Bronchial epithelial cell (primary cell): Measurements from ENCODE around the gene SEBOX. TPM values are rescaled to one million over a fixed set of nuclear protein-coding genes. Genes with fewer than 3 reads are reported as not detected.

Experiments used
- DNase-seq: peaks from one replicate; pipeline ENCODE4 v3.0.0-alpha.2; 2010; ENCODE audit warnings: low read depth
- FAIRE-seq: peaks from 2 replicates; lab custom pipeline; 2011; peaks lifted over from hg19 to GRCh38; lab: Jason Lieb, UNC
- H3K27me3 ChIP-seq: 2 replicates; pipeline ENCODE4 v1.5.1; 2011; ENCODE audit warnings: low read length; ENCODE audit not compliant: control insufficient read depth, insufficient read depth
- H3K36me3 ChIP-seq: 2 replicates; pipeline ENCODE4 v1.5.1; 2011; ENCODE audit warnings: low read length; ENCODE audit not compliant: control insufficient read depth, insufficient read depth
- H3K4me3 ChIP-seq: 2 replicates; pipeline ENCODE4 v1.5.1; 2011; ENCODE audit warnings: mild to moderate bottlenecking, low read depth, low read length, control low read depth
- total RNA-seq: library from RNA; depleted of rRNA; stranded (reverse); fragments of >200 nt; gene quantifications from 2 replicates; pipeline ENCODE4 v1.2.1, GENCODE V29; 2014
- TF ChIP-seq, protein P1 (sequence below): IDR thresholded peaks from 2 replicates; pipeline ENCODE4 v1.5.1; 2011; ENCODE audit warnings: mild to moderate bottlenecking, moderate library complexity, low read length, control low read depth, inconsistent platforms; ENCODE audit not compliant: insufficient read depth, severe bottlenecking

Gene SEBOX
- total RNA-seq, 1 donor from 2014 or later: not detected

DNA sequence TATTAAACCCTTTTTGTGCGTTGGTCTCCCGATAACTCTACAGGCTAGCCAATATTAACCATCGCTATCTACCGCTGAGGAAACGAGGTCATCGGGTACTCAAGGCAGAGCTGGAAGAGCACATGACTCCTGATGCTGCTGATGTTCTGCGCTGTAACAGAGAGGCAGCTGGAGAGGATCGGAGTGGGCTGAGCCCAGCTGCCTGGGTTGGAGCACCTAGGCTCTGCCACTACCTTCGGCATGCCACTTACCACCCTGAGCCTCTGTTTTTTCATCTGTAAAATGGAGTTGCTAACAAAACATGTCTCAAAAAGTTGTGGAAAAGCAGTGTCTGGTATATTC, 41.4 kb upstream of the SEBOX start:
- H3K4me3 ChIP-seq: peak overlapping the region; percentile 55
- FAIRE-seq (no peak), DNase-seq (peak; percentile 40)
- peaks cover 2% of the 10 kb centered on the region for H3K36me3 ChIP-seq
- no peaks in the 10 kb centered on the region for H3K27me3 ChIP-seq
- TF ChIP-seq, protein P1, sequence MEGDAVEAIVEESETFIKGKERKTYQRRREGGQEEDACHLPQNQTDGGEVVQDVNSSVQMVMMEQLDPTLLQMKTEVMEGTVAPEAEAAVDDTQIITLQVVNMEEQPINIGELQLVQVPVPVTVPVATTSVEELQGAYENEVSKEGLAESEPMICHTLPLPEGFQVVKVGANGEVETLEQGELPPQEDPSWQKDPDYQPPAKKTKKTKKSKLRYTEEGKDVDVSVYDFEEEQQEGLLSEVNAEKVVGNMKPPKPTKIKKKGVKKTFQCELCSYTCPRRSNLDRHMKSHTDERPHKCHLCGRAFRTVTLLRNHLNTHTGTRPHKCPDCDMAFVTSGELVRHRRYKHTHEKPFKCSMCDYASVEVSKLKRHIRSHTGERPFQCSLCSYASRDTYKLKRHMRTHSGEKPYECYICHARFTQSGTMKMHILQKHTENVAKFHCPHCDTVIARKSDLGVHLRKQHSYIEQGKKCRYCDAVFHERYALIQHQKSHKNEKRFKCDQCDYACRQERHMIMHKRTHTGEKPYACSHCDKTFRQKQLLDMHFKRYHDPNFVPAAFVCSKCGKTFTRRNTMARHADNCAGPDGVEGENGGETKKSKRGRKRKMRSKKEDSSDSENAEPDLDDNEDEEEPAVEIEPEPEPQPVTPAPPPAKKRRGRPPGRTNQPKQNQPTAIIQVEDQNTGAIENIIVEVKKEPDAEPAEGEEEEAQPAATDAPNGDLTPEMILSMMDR: no peak

DNA sequence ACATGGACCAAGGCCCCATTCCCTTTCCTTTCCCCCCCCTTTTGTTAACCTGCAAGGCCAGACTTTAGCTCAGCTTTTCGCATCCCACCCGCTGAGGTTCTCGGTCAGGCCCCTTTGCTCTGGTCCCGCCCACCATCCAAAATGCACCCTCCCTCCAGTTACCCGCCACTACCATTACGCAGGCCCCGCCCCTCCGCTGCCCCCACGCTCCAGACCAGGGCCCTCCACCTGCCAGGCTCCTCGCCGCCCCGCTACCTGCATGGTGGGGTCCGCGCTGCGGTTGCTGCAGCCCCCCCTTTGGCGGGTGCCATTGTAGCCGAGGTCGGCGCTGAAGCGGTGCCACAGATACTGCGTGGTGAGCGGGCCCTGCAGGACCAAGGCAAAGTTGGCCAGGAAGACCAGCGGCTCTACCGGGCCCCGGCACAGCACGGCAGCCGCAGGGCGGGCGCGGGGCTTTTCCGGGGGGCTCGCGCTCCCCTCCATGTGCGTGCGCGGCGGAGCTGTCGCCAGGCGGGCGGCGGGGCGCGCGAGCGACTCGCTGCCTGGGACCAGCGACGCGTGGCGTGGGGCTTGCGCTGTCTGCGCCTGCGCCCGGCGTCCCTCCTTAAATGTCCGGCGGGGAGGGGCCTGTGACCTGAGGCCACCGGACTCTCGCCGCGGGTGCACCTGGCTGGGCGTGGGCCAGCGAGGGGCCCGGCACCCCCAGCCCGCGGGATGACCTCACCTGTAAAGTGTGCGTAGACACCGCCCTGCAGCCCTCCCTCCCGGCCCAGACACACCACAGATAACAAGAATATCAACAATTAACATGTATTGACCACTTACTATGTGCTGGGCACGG, 40.9 kb upstream of the SEBOX start, which contains the start of gene SLC46A1:
Gene SLC46A1, minus strand, starts transcription at position 581 of the 841 bp plus-strand sequence. Its CDS starts 98 bp downstream, at position 483.
- FAIRE-seq (no peak), DNase-seq (no peak)
- TF ChIP-seq, protein P1: no peak
- Histone ChIP-seq H3K27me3 (no peaks in the 10 kb centered on the region), H3K4me3 (peak within 1 kb of the TSS; percentile 55), H3K36me3 (peaks cover 2% of the 10 kb centered on the region)

DNA sequence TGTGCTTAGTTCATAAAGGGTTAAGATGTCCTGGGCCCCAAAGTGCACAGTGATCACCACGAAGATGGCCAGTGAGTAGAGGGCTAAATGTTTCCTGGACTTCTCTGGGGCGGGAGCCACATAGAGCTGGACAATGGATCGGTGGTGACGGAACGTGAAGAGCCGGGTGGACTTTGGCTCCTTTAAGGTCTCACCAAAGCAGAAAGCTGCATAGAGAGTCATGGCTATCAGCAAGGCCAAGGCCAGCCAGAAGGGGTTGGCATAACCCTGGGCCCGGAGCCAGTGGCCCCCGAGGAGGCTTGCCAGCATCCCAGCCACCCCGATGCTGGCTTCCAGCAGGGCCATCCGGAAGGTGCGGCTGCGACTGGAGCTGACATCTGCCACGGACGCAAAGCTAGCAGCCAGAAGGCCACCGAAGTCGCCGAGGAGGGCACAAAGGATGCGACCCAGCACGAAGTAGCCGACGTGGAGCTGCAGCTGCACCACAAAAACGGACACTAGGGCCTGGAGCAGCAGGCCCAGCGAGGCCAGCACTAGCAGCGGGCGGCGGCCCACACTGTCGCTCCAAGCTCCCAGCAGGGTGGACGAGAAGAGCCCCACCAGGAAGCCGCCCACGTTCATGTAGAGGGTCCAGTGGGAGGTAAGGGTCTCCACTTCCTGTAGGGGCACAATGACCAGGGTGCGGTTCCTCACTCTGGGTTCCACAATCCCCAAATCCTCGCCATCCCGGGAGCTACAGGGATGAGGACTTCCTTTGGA, 40.0 kb upstream of the SEBOX start:
- no peaks in the 10 kb centered on the region for H3K27me3 ChIP-seq
- H3K36me3 ChIP-seq: peaks cover 3% of the 10 kb centered on the region
- peak overlapping the region; percentile 55 for H3K4me3 ChIP-seq
- TF ChIP-seq, protein P1: no peak
- DNase-seq (no peak), FAIRE-seq (no peak)

DNA sequence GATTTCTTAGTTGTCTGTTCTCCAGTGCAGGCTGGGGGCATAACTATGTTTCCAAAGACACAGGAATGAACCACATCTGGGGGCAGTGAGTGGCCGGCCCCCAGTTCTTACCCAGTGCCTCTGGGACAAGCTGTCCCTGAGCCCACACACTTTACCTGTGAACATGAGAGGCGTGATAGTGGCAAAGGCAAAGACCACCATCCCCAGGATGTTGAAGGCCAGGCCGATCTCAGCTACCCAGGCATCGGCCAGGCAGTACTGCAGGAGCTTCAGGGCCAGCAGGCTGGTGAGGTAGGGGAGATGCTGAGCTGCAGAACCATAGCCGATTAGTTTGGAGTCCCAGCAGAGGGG, 39.4 kb upstream of the SEBOX start:
- TF ChIP-seq, protein P1: no peak
- no peak for FAIRE-seq
- H3K4me3 ChIP-seq: no peak overlapping the region
- H3K27me3 ChIP-seq: no peaks in the 10 kb centered on the region
- peaks cover 3% of the 10 kb centered on the region for H3K36me3 ChIP-seq
- no peak for DNase-seq

DNA sequence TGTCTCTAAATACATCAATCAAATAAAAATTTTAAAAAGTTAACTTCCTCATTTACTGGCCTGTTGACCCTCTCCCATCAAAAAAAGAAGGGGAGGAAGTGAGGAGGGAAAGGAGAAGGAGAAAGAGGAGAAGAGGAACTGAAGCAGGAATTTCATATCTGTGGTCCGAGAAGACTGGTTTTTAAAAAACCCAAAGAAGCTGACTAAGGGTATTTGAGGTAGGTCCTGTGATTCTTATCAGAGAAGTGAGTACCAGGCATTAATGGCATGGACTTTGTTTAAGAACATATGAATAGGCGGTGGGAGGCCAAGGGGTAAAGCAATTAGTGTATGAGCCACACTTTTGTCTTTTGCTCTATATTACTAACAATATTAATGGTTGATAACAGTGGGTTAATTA, 39.0 kb upstream of the SEBOX start:
- TF ChIP-seq, protein P1: no peak
- Histone ChIP-seq H3K4me3 (no peak overlapping the region), H3K36me3 (peaks cover 4% of the 10 kb centered on the region), H3K27me3 (no peaks in the 10 kb centered on the region)
- FAIRE-seq (no peak), DNase-seq (no peak)
